Erythroblast (primary cell): ENCODE data around the gene MARVELD3.

Experiments
- GATA1 ChIP-seq: IDR thresholded peaks from 2 replicates; pipeline ENCODE4 v1.6.1; 2011; ENCODE audit warnings: low read depth, mild to moderate bottlenecking, control low read depth, low read length, moderate library complexity
- POLR2A ChIP-seq: IDR thresholded peaks from 2 replicates; pipeline ENCODE4 v1.6.1; 2011; ENCODE audit warnings: mild to moderate bottlenecking, low read length

GRCh38 chr16:71630808-71631207 is 4.8 kb downstream of the MARVELD3 start:
- no peak for TF ChIP-seq POLR2A
- no peak for TF ChIP-seq GATA1
